Measurements from ENCODE around the gene ZNF783.

DNA sequence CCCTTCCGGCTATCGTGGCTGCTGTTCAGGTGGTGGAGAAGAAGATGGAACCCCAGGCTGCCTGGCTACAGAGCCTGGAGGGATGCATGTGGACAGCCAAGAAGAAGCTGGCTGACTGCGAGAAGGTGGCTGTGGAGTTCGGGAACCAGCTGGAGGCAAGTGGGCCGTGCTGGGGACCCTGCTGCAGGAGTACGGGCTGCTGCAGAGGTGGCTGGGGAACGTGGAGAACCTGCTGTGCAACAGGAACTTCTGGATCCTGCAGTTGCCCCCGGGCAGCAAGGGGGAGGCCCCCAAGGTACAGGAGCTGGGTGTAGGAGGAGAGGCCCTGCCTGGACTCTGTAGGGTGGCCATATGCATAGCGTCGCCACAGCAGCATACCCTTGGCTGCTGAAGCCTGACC, 25.6 kb downstream of the ZNF783 start:
- no peak for TF ChIP-seq POLR2A (IDR thresholded peaks at IDR 0.05; ENCODE audit: low read length)
- no peak for TF ChIP-seq GATA1 (IDR thresholded peaks at IDR 0.05; ENCODE audit: low read depth, low read length)
